ENCODE measurements around the gene PRR7.
A peak's percentile ranks its signal among the peaks of the same experiment; 100 is the strongest.

The PRR7 gene

DNA sequence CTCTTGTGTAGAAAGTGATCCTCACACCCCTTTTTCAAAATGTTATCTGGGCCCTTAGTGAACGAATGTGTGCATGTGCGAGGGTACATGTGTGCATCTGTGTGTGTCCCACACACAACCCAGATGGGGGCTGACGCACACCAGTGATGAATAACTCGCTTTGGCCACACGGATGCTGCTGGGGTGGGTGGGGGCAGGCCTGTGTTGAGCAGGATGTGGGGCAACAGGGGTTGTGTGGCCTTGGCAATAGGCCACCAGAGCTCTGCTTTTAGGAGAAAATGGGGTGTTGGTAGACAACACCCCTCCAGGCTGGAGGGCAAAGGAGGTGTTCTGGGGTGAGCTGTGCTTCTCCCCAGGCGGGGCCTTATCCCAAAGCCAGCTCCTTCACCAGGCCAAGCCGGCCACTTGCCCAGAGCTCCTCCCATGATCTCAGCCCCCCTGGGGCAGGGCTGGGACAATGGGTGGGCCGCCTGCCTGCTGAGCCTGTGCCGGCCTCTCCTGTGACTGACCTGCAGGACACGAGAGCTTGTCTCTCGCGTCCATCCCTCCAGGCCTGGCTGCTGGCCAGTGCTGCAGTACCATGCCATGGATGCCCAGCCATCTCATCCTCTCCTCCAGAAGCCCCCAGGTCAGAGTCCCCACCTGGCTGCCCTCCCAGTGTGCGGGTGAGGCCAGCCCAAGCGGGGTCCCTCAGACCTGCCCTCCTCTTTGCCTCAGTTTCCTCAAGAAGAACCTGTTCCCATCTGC is 25.2 kb downstream of the PRR7 start:
- peak overlapping the region; percentile 56 to 62 for H3K4me3 ChIP-seq (ENCODE audit: low read depth in 1 of 2, low read length in 2 of 2)
- peak overlapping the region; percentile 32 to 38 for H3K9ac ChIP-seq (ENCODE audit: low read depth in 1 of 2, low read length in 2 of 2)
- no peaks in the 10 kb centered on the region for H3K36me3 ChIP-seq (ENCODE audit: control insufficient read depth in 1 of 2, insufficient read depth in 2 of 2, low read length in 2 of 2)
- no peaks in the 10 kb centered on the region for H3K9me3 ChIP-seq (ENCODE audit: control insufficient read depth in 1 of 2, low read length in 2 of 2)
- H3K4me1 ChIP-seq (ENCODE audit: control insufficient read depth in 1 of 2, insufficient read depth in 2 of 2, low read length in 2 of 2): peaks cover 15 to 17% of the 10 kb centered on the region in 2 donors
- no peaks in the 10 kb centered on the region for H3K27me3 ChIP-seq (ENCODE audit: control insufficient read depth in 1 of 2, insufficient read depth in 2 of 2, low read length in 2 of 2)
- no peak overlapping the region for H3K27ac ChIP-seq (ENCODE audit: low read depth, low read length)

DNA sequence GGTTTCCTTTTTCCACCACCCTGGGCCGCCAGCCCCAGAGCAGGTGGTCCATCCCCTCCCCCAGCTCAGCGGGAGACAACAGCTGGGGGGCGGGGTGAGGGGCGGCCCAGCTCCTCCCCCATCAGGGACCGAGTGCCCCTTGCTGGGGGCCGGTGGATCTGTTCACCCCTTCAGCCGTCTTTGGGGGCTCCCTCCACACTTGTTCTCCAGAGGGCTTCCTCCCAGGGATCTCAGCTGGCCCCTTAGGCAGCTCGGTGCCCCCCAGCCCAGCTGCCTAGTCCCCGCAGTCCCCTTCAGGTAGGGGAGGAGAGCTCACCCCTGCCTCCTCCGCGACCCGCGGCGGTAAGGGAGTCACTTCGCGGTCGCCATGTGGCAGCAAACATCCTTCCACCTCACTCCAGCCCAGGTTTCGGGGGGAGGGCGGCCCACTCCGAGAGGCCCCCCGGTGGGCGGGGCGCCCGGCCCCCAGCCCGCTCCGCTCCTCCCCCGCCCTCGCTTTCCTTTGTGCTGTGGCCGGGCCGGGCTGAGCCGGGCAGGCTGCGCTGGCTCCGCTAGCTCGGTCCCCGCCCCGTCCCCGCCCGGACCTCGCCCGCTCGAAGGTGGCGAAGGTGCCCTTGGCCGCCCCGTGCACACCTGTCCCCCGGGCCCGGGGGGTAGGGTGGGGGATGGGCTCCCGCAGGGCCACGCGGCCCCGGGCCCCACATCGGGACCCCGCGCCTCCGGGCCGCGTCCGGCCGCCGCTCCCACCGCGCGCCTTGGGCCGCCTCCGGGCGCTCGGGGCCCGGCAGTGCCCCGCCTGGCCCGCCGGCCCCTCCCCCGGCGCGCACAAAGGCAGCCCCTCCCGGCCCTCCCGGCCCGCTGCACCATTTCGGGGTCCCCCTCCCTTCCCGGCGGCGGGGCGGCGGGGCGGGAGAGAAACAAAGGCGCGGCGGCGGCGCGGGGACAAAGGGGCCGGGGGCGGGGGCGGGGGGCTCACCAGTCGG is 26.1 kb downstream of the PRR7 start:
- no peaks in the 10 kb centered on the region for H3K9me3 ChIP-seq (ENCODE audit: control insufficient read depth in 1 of 2, low read length in 2 of 2)
- peak overlapping the region; percentile 56 to 62 for H3K4me3 ChIP-seq (ENCODE audit: low read depth in 1 of 2, low read length in 2 of 2)
- H3K36me3 ChIP-seq (ENCODE audit: control insufficient read depth in 1 of 2, insufficient read depth in 2 of 2, low read length in 2 of 2): no peaks in the 10 kb centered on the region
- no peak overlapping the region for H3K27ac ChIP-seq (ENCODE audit: low read depth, low read length)
- peak overlapping the region; percentile 32 to 38 for H3K9ac ChIP-seq (ENCODE audit: low read depth in 1 of 2, low read length in 2 of 2)
- no peaks in the 10 kb centered on the region for H3K27me3 ChIP-seq (ENCODE audit: control insufficient read depth in 1 of 2, insufficient read depth in 2 of 2, low read length in 2 of 2)
- peaks cover 15 to 17% of the 10 kb centered on the region in 2 donors for H3K4me1 ChIP-seq (ENCODE audit: control insufficient read depth in 1 of 2, insufficient read depth in 2 of 2, low read length in 2 of 2)

DNA sequence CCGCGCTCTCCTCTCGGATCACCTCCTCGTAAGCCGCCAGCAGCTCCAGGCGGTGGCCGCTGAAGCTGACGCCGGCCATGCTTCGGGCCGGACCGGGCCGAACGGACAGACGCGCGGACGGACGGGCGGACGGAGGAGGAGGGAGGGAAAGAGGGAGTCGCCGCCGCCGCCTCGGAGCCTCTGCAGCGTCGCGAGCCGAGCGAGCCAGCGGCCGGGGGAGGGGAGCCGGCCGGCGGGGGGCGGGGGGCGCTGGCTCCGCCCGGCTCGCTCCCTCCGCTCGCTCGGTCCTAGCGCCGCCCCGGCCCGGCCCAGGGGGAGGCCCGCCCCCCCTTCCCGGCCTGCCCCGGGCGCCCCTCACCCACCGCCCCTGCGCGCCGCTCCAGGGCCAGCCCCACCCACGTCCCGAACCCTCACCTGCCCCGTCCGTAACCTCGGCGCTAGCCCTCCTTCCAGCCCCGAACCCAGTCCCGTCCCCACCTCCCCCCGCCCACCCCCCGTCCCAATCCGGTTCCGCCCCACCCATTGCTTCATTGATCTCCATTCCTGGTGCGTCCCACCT is 26.9 kb downstream of the PRR7 start, which contains the start of gene DBN1:
Gene DBN1 (minus strand): TSS at position 192 of the 559 bp plus-strand sequence. CDS start 113 bp downstream, at position 79.
- Histone ChIP-seq H3K4me3 (ENCODE audit: low read depth in 1 of 2, low read length in 2 of 2) (peak within 1 kb of the TSS; percentile 56 to 62), H3K27me3 (ENCODE audit: control insufficient read depth in 1 of 2, insufficient read depth in 2 of 2, low read length in 2 of 2) (no peaks in the 10 kb centered on the region), H3K36me3 (ENCODE audit: control insufficient read depth in 1 of 2, insufficient read depth in 2 of 2, low read length in 2 of 2) (no peaks in the 10 kb centered on the region), H3K4me1 (ENCODE audit: control insufficient read depth in 1 of 2, insufficient read depth in 2 of 2, low read length in 2 of 2) (peaks cover 15 to 17% of the 10 kb centered on the region in 2 donors), H3K9me3 (ENCODE audit: control insufficient read depth in 1 of 2, low read length in 2 of 2) (no peaks in the 10 kb centered on the region), H3K27ac (ENCODE audit: low read depth, low read length) (no peak within 1 kb of the TSS), H3K9ac (ENCODE audit: low read depth in 1 of 2, low read length in 2 of 2) (peak within 1 kb of the TSS; percentile 32 to 38)

DNA sequence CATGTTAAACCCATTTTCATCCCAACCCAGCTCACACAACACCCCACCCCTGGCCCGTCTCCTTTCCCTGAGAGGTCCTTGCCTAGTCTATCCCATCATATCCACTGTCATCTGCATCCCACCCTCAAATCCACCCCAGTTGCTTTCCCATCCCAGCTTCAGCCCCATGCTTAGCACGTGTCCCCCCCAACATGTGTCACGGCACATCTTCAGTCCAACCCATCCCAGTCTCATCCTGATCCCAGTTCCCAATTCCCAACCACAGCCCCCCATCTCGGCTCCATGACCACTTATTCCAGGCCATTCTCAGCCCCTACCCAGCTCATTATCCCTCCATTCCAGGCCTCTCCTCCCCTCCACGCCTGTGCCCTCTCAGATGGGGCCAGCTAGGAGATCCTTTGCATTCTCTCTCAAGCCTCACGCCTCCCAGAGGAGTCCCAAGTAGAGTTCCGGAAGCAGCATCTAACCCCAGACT is 27.4 kb downstream of the PRR7 start:
- Histone ChIP-seq H3K36me3 (ENCODE audit: control insufficient read depth in 1 of 2, insufficient read depth in 2 of 2, low read length in 2 of 2) (no peaks in the 10 kb centered on the region), H3K9me3 (ENCODE audit: control insufficient read depth in 1 of 2, low read length in 2 of 2) (no peaks in the 10 kb centered on the region), H3K4me3 (ENCODE audit: low read depth in 1 of 2, low read length in 2 of 2) (no peak overlapping the region), H3K9ac (ENCODE audit: low read depth in 1 of 2, low read length in 2 of 2) (no peak overlapping the region), H3K27ac (ENCODE audit: low read depth, low read length) (no peak overlapping the region), H3K4me1 (ENCODE audit: control insufficient read depth in 1 of 2, insufficient read depth in 2 of 2, low read length in 2 of 2) (peaks cover 20 to 21% of the 10 kb centered on the region in 2 donors), H3K27me3 (ENCODE audit: control insufficient read depth in 1 of 2, insufficient read depth in 2 of 2, low read length in 2 of 2) (no peaks in the 10 kb centered on the region)

DNA sequence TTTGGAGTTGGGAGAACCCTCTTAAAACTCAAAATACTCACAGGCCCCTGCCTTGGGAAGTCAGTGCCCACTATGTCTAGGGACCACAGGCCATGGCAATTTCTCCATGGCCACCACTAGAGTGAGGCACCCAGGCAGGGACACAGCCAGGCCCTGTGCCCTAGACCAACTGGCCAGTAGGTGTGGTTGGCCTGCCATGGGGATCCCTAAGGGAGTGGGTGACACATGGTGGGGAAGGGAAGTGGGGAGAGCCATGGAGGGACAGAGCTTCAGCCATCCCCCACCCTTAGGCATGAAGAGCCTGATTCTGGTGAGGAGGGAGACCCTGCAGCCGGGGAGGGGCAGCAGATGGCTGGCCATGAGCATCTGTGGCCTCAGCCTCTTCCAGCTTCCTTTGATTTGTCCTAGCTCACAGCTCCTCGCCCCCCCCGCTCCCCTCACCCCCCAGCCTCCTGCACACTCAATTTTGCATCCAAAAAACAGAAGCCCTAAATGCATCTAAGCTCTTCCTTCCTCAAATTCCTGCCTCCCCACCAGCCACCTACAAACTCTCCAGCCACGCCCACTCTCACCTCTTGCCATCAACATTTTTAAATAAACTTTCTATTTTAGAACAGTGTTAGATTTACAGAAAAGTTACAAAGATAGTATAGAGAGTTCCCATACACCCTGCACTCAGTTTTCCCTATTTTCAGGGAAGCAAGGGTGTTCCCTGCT is 28.4 kb downstream of the PRR7 start:
- Histone ChIP-seq H3K36me3 (ENCODE audit: control insufficient read depth in 1 of 2, insufficient read depth in 2 of 2, low read length in 2 of 2) (no peaks in the 10 kb centered on the region), H3K27ac (ENCODE audit: low read depth, low read length) (no peak overlapping the region), H3K27me3 (ENCODE audit: control insufficient read depth in 1 of 2, insufficient read depth in 2 of 2, low read length in 2 of 2) (no peaks in the 10 kb centered on the region)

DNA sequence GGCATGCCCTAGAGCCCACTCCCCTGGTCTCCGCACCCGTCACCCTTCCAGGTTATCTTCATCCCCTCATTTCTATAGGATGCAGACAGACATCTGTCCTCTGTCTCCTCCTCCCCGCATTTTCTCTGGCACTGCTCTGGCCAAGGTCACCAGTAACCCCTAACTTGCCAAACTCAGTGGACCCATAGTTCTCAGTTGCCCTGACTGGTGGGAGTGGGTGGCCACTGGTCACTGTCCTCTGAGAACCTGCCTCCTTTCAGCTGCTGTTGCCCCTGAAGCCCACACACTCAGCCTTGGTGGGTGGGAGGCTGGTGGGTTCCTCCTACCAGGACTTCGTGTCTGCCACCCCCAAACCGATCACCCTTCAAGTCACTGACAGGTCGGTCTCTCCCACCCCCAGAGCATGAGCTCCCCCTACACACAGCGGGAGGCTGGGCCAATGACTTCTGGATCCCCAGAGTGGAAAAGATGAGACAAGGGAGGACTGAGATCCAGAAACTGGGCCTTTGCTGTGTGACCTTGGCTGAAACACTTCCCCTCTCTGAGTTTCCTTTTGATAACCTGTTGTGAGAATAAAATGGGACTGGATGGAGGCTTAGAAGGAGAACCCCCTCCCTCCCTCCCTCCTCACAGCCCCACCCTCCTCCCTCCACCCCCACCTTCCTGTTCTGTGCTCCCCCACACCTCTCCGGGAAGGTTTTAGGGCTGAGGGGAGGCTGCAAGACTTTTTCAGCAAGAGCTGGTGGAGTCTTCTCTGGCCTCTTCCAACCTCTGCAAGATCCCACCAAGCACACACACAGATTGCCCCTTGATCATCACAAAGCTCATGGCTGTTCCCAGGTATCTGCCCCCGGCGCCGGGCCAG is 29.2 kb downstream of the PRR7 start:
- H3K9ac ChIP-seq (ENCODE audit: low read depth in 1 of 2, low read length in 2 of 2): no peak overlapping the region
- H3K9me3 ChIP-seq (ENCODE audit: control insufficient read depth in 1 of 2, low read length in 2 of 2): no peaks in the 10 kb centered on the region
- H3K27ac ChIP-seq (ENCODE audit: low read depth, low read length): no peak overlapping the region
- no peak overlapping the region for H3K4me3 ChIP-seq (ENCODE audit: low read depth in 1 of 2, low read length in 2 of 2)
- H3K36me3 ChIP-seq (ENCODE audit: control insufficient read depth in 1 of 2, insufficient read depth in 2 of 2, low read length in 2 of 2): no peaks in the 10 kb centered on the region
- peaks cover 30 to 31% of the 10 kb centered on the region in 2 donors for H3K4me1 ChIP-seq (ENCODE audit: control insufficient read depth in 1 of 2, insufficient read depth in 2 of 2, low read length in 2 of 2)
- H3K27me3 ChIP-seq (ENCODE audit: control insufficient read depth in 1 of 2, insufficient read depth in 2 of 2, low read length in 2 of 2): no peaks in the 10 kb centered on the region

More for the DNA sequence above, 28.4 kb downstream of the PRR7 start:
- Histone ChIP-seq H3K9ac (ENCODE audit: low read depth in 1 of 2, low read length in 2 of 2) (no peak overlapping the region), H3K4me3 (ENCODE audit: low read depth in 1 of 2, low read length in 2 of 2) (no peak overlapping the region), H3K4me1 (ENCODE audit: control insufficient read depth in 1 of 2, insufficient read depth in 2 of 2, low read length in 2 of 2) (peaks cover 29 to 30% of the 10 kb centered on the region in 2 donors), H3K9me3 (ENCODE audit: control insufficient read depth in 1 of 2, low read length in 2 of 2) (no peaks in the 10 kb centered on the region)

DNA sequence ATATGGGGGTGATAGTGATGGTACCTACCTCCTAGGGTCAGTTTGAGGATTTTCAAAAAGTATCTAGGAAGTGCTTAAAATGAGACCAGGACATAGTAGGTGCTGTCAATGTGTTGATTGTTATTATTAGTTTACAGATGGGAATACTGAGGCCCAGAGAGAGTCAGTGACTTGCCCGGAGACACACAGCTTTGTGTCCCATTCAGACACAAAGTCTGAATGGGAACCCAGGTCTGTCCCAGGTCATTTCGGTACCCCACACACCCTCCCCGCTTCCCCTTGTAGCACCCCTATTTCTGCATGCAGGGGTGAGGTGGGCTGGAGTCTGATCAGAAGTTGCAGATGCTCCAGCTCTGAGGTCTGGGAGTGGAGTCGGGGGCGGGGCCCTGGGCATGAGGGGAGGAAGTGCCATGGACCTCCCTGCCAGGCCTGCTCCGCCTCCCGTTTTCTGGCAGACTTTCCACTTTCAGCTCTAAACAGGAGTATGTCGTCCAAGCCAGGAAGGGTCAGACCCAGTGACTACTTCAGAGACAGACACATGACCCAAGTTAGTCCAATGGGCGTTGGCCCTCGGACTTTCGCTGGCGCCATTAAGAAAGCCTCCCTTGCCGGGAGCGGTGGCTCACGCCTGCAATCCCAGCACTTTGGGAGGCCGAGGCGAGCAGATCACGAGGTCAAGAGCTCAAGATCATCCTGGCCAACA is 30.1 kb downstream of the PRR7 start:
- peaks cover 23 to 25% of the 10 kb centered on the region in 2 donors for H3K4me1 ChIP-seq (ENCODE audit: control insufficient read depth in 1 of 2, insufficient read depth in 2 of 2, low read length in 2 of 2)
- no peaks in the 10 kb centered on the region for H3K9me3 ChIP-seq (ENCODE audit: control insufficient read depth in 1 of 2, low read length in 2 of 2)
- H3K9ac ChIP-seq (ENCODE audit: low read depth in 1 of 2, low read length in 2 of 2): no peak overlapping the region
- H3K4me3 ChIP-seq (ENCODE audit: low read depth in 1 of 2, low read length in 2 of 2): no peak overlapping the region
- no peak overlapping the region for H3K27ac ChIP-seq (ENCODE audit: low read depth, low read length)
- H3K27me3 ChIP-seq (ENCODE audit: control insufficient read depth in 1 of 2, insufficient read depth in 2 of 2, low read length in 2 of 2): no peaks in the 10 kb centered on the region
- no peaks in the 10 kb centered on the region for H3K36me3 ChIP-seq (ENCODE audit: control insufficient read depth in 1 of 2, insufficient read depth in 2 of 2, low read length in 2 of 2)

DNA sequence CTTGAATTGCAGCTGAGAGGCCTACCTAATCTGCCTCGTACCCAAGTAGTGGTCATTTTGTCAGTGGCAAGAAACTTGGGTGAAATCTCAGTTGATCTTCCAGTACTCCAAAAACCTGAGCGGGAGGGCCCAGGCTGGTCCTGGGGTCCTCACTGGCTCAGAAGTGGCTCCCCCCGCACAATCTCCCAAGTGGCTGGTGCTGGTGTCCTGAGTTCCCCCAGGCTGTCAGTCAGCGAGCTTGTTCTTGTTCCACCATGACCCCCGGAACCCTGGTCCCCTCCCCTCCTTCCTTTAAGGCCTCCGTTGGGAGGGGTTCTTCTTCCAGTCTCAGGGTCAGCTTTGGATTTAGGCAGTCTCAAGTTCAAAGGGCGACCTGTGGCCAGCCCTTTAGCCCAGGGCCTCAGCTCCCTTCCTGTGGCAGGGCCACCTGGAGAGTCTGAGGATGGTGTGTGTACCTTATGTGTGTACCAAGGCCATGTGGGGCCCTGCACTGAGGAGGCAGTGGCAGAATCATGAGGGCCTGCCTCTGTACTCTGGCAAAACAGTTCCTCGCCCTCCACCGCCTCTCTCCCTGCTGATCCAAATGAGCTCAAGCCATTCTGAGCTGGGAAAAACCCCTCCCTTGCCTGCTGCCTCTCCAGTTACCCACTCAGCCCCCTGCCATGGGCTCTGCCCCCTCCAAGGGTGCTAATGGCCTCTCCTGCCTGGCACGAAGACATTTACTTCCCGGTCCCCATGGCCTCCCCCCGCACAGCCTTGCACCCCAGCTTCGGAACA is 31.3 kb downstream of the PRR7 start:
- no peak overlapping the region for H3K27ac ChIP-seq (ENCODE audit: low read depth, low read length)
- H3K36me3 ChIP-seq (ENCODE audit: control insufficient read depth in 1 of 2, insufficient read depth in 2 of 2, low read length in 2 of 2): no peaks in the 10 kb centered on the region
- no peak overlapping the region for H3K9ac ChIP-seq (ENCODE audit: low read depth in 1 of 2, low read length in 2 of 2)
- H3K9me3 ChIP-seq (ENCODE audit: control insufficient read depth in 1 of 2, low read length in 2 of 2): no peaks in the 10 kb centered on the region
- H3K27me3 ChIP-seq (ENCODE audit: control insufficient read depth in 1 of 2, insufficient read depth in 2 of 2, low read length in 2 of 2): no peaks in the 10 kb centered on the region
- H3K4me1 ChIP-seq (ENCODE audit: control insufficient read depth in 1 of 2, insufficient read depth in 2 of 2, low read length in 2 of 2): peaks cover 12 to 15% of the 10 kb centered on the region in 2 donors
- H3K4me3 ChIP-seq (ENCODE audit: low read depth in 1 of 2, low read length in 2 of 2): no peak overlapping the region

All from duodenal mucosa (tissue), 2 donors.